GM23338 (cell line): ENCODE measurements around the gene CCDC39. TPM values are rescaled to one million over a fixed set of nuclear protein-coding genes. Genes with fewer than 3 reads are reported as not detected.

Experiments
- ATAC-seq: fragments of 200-7000 bp; cut with Tn5 transposase; 3 replicates; pipeline ENCODE4 v1.9.1; 2020
- DNase-seq: peaks from one replicate; pipeline ENCODE4 v3.0.0-alpha.2; 2015; ENCODE audit warnings: low spot score
- H2AFZ ChIP-seq: fragments of 200-600 bp; sonication (generic); 2 replicates; pipeline ENCODE4 v1.8.0; 2016; ENCODE audit warnings: antibody characterized with exemption, mild to moderate bottlenecking, moderate library complexity
- H3F3A ChIP-seq: fragments of 200-600 bp; sonication (generic); replicated peaks from 2 replicates; pipeline ENCODE4 v1.8.0; 2017; ENCODE audit warnings: antibody characterized with exemption, mixed run types, low read depth
- H3K27ac ChIP-seq: fragments of 200-600 bp; sonication (generic); 2 replicates; pipeline ENCODE4 v1.6.1; 2016; ENCODE audit warnings: low read depth
- H3K27me3 ChIP-seq: fragments of 200-600 bp; sonication (generic); 2 replicates; pipeline ENCODE4 v1.8.0; 2016; ENCODE audit warnings: mild to moderate bottlenecking, mixed run types, moderate library complexity; ENCODE audit not compliant: insufficient read depth
- H3K36me3 ChIP-seq: fragments of 200-600 bp; sonication (generic); 2 replicates; pipeline ENCODE4 v1.8.0; 2016; ENCODE audit warnings: mild to moderate bottlenecking; ENCODE audit not compliant: insufficient read depth
- H3K4me1 ChIP-seq: fragments of 200-600 bp; sonication (generic); 2 replicates; pipeline ENCODE4 v1.8.0; 2016; ENCODE audit warnings: mild to moderate bottlenecking, moderate library complexity; ENCODE audit not compliant: insufficient read depth
- H3K4me2 ChIP-seq: fragments of 200-600 bp; sonication (generic); 2 replicates; pipeline ENCODE4 v1.7.1; 2017; ENCODE audit warnings: mixed run types
- H3K4me3 ChIP-seq: fragments of 200-600 bp; sonication (generic); 2 replicates; pipeline ENCODE4 v1.6.1; 2016; ENCODE audit warnings: mixed run types
- H3K79me2 ChIP-seq: fragments of 200-600 bp; sonication (generic); replicated peaks from 2 replicates; pipeline ENCODE4 v1.8.0; 2017; ENCODE audit warnings: mild to moderate bottlenecking; ENCODE audit not compliant: insufficient read depth
- H3K9me2 ChIP-seq: fragments of 200-600 bp; sonication (generic); 2 replicates; pipeline ENCODE4 v1.8.0; 2017; ENCODE audit not compliant: insufficient read depth
- H4K20me1 ChIP-seq: fragments of 200-600 bp; sonication (generic); replicated peaks from 2 replicates; pipeline ENCODE4 v1.8.0; 2017; ENCODE audit warnings: mild to moderate bottlenecking; ENCODE audit not compliant: insufficient read depth
- H3K27ac Mint-ChIP-seq: 2 replicates; pipeline ENCODE4 v1.8.0; 2020; ENCODE audit warnings: inconsistent platforms, mild to moderate bottlenecking, moderate library complexity, mixed read lengths
- H3K27me3 Mint-ChIP-seq: 3 replicates; pipeline ENCODE4 v1.8.0; 2022; ENCODE audit warnings: low read depth, mild to moderate bottlenecking, moderate library complexity, mixed read lengths, inconsistent platforms; ENCODE audit not compliant: insufficient read depth, poor library complexity
- H3K36me3 Mint-ChIP-seq: 3 replicates; pipeline ENCODE4 v1.8.0; 2021; ENCODE audit warnings: low read depth, mild to moderate bottlenecking, inconsistent platforms, moderate library complexity, mixed read lengths
- H3K4me1 Mint-ChIP-seq: 3 replicates; pipeline ENCODE4 v1.8.0; 2020; ENCODE audit warnings: mild to moderate bottlenecking, inconsistent platforms, mixed read lengths
- H3K4me3 Mint-ChIP-seq: 3 replicates; pipeline ENCODE4 v1.8.0; 2021; ENCODE audit warnings: moderate library complexity, mild to moderate bottlenecking, inconsistent platforms, mixed read lengths
- H3K9me3 Mint-ChIP-seq: 3 replicates; pipeline ENCODE4 v1.8.0; 2020; ENCODE audit warnings: moderate library complexity, mild to moderate bottlenecking, inconsistent platforms, mixed read lengths
- EZH2 ChIP-seq: fragments of 200-600 bp; sonication (generic); IDR thresholded peaks from one replicate; pipeline ENCODE4 v1.8.0; 2017; ENCODE audit warnings: antibody characterized with exemption, mild to moderate bottlenecking, low read depth; ENCODE audit not compliant: unreplicated experiment
- EZH2phosphoT487 ChIP-seq: fragments of 200-600 bp; sonication (generic); IDR thresholded peaks from one replicate; pipeline ENCODE4 v1.8.1; 2018; ENCODE audit warnings: antibody characterized with exemption; ENCODE audit not compliant: unreplicated experiment
- POLR2AphosphoS5 ChIP-seq: IDR thresholded peaks from 2 replicates; pipeline ENCODE4 v1.6.1; 2016; ENCODE audit warnings: antibody characterized with exemption, low read depth
- STAT1 ChIP-seq: IDR thresholded peaks from one replicate; pipeline ENCODE4 v1.6.1; 2016; ENCODE audit warnings: antibody characterized with exemption; ENCODE audit not compliant: unreplicated experiment
- ZNF114 ChIP-seq: fragments of 250-450 bp; sonication (Bioruptor Pico); IDR thresholded peaks from 2 replicates; pipeline ENCODE4 v1.5.0; 2020; ENCODE audit warnings: mild to moderate bottlenecking, moderate library complexity
- ZNF331 ChIP-seq: fragments of 250-450 bp; sonication (Bioruptor Pico); IDR thresholded peaks from 2 replicates; pipeline ENCODE4 v1.5.0; 2020; ENCODE audit warnings: low read depth, mild to moderate bottlenecking, moderate library complexity
- polyA plus RNA-seq: library from polyadenylated mRNA; unstranded; fragments of >200 nt; fragmentation: Nextera tagmentation; extraction: Ambion mirVana; gene quantifications from 2 replicates; pipeline ENCODE4 v1.2.1, GENCODE V29; 2016
- total RNA-seq: library from RNA; depleted of rRNA; stranded (reverse); fragments of >200 nt; shearing (Covaris generic); gene quantifications from 2 replicates; pipeline ENCODE4 v1.2.3, GENCODE V29; 2014
- TF ChIP-seq, protein P1 (sequence below): fragments of 250-450 bp; sonication (Bioruptor Pico); IDR thresholded peaks from 2 replicates; pipeline ENCODE4 v1.5.0; 2020; ENCODE audit warnings: mild to moderate bottlenecking, moderate library complexity
- TF ChIP-seq, protein P2 (sequence below): IDR thresholded peaks from 2 replicates; pipeline ENCODE4 v1.6.1; 2016; ENCODE audit warnings: antibody characterized with exemption

CCDC39 gene
- total and polyA plus RNA-seq, 2 experiments from 2014 or later = 0.52 to 2.6 TPM

DNA sequence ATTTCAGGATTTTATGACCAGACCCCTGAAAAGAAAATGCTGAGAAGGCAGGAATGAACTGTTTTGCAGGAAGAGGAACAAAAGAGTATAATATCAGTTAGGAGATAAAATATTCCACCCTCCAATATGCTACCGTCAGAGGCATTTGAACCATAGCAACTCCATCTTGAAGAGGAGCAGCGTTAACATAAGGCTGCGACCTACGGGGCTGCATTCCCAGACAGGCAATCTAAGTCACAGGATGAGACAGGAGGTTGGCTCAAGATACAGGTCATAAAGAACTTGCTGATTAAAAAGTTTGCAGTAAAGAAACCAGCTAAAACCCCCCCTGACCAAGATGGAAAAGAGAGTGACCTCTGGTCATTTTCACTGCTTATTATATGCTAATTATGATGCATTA, 22.9 kb downstream of the CCDC39 start:
- Histone ChIP-seq H3K36me3 (no peaks in the 10 kb centered on the region), H3K4me3 (no peak overlapping the region), H4K20me1 (no peaks in the 10 kb centered on the region), H3F3A (no peaks in the 10 kb centered on the region), H3K9me2 (no peaks in the 10 kb centered on the region), H3K27me3 (no peaks in the 10 kb centered on the region), H2AFZ (no peak overlapping the region), H3K27ac (no peak overlapping the region), H3K79me2 (no peaks in the 10 kb centered on the region), H3K4me2 (no peak overlapping the region), H3K4me1 (peaks cover 24% of the 10 kb centered on the region)
- DNase-seq (no peak), ATAC-seq (peak; percentile 57)
- TF ChIP-seq, protein P1, sequence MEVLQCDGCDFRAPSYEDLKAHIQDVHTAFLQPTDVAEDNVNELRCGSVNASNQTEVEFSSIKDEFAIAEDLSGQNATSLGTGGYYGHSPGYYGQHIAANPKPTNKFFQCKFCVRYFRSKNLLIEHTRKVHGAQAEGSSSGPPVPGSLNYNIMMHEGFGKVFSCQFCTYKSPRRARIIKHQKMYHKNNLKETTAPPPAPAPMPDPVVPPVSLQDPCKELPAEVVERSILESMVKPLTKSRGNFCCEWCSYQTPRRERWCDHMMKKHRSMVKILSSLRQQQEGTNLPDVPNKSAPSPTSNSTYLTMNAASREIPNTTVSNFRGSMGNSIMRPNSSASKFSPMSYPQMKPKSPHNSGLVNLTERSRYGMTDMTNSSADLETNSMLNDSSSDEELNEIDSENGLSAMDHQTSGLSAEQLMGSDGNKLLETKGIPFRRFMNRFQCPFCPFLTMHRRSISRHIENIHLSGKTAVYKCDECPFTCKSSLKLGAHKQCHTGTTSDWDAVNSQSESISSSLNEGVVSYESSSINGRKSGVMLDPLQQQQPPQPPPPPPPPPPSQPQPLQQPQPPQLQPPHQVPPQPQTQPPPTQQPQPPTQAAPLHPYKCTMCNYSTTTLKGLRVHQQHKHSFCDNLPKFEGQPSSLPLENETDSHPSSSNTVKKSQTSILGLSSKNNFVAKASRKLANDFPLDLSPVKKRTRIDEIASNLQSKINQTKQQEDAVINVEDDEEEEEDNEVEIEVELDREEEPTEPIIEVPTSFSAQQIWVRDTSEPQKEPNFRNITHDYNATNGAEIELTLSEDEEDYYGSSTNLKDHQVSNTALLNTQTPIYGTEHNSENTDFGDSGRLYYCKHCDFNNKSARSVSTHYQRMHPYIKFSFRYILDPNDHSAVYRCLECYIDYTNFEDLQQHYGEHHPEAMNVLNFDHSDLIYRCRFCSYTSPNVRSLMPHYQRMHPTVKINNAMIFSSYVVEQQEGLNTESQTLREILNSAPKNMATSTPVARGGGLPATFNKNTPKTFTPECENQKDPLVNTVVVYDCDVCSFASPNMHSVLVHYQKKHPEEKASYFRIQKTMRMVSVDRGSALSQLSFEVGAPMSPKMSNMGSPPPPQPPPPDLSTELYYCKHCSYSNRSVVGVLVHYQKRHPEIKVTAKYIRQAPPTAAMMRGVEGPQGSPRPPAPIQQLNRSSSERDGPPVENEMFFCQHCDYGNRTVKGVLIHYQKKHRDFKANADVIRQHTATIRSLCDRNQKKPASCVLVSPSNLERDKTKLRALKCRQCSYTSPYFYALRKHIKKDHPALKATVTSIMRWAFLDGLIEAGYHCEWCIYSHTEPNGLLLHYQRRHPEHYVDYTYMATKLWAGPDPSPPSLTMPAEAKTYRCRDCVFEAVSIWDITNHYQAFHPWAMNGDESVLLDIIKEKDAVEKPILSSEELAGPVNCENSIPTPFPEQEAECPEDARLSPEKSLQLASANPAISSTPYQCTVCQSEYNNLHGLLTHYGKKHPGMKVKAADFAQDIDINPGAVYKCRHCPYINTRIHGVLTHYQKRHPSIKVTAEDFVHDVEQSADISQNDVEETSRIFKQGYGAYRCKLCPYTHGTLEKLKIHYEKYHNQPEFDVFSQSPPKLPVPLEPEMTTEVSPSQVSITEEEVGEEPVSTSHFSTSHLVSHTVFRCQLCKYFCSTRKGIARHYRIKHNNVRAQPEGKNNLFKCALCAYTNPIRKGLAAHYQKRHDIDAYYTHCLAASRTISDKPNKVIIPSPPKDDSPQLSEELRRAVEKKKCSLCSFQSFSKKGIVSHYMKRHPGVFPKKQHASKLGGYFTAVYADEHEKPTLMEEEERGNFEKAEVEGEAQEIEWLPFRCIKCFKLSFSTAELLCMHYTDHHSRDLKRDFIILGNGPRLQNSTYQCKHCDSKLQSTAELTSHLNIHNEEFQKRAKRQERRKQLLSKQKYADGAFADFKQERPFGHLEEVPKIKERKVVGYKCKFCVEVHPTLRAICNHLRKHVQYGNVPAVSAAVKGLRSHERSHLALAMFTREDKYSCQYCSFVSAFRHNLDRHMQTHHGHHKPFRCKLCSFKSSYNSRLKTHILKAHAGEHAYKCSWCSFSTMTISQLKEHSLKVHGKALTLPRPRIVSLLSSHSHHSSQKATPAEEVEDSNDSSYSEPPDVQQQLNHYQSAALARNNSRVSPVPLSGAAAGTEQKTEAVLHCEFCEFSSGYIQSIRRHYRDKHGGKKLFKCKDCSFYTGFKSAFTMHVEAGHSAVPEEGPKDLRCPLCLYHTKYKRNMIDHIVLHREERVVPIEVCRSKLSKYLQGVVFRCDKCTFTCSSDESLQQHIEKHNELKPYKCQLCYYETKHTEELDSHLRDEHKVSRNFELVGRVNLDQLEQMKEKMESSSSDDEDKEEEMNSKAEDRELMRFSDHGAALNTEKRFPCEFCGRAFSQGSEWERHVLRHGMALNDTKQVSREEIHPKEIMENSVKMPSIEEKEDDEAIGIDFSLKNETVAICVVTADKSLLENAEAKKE = no peak
- no peak for TF ChIP-seq ZNF114 (CRISPR knock-in tag)
- TF ChIP-seq ZNF331 (CRISPR knock-in tag) = no peak
- TF ChIP-seq EZH2phosphoT487 = no peak
- no peak for TF ChIP-seq STAT1
- no peak for TF ChIP-seq POLR2AphosphoS5
- TF ChIP-seq EZH2 = no peak
- TF ChIP-seq, protein P2, sequence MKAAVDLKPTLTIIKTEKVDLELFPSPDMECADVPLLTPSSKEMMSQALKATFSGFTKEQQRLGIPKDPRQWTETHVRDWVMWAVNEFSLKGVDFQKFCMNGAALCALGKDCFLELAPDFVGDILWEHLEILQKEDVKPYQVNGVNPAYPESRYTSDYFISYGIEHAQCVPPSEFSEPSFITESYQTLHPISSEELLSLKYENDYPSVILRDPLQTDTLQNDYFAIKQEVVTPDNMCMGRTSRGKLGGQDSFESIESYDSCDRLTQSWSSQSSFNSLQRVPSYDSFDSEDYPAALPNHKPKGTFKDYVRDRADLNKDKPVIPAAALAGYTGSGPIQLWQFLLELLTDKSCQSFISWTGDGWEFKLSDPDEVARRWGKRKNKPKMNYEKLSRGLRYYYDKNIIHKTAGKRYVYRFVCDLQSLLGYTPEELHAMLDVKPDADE = no peak
- H3K27ac Mint-ChIP-seq = no peak overlapping the region
- no peaks in the 10 kb centered on the region for H3K27me3 Mint-ChIP-seq
- H3K9me3 Mint-ChIP-seq = no peaks in the 10 kb centered on the region
- no peak overlapping the region for H3K4me3 Mint-ChIP-seq
- no peaks in the 10 kb centered on the region for H3K36me3 Mint-ChIP-seq
- H3K4me1 Mint-ChIP-seq = peaks cover 25% of the 10 kb centered on the region
